Neural progenitor cell (in vitro differentiated cells): ENCODE data around the gene RET.

Source experiments
- EZH2 ChIP-seq: fragments of 200-600 bp; sonication (generic); IDR thresholded peaks from 2 replicates; pipeline ENCODE4 v1.6.1; 2017; ENCODE audit warnings: antibody characterized with exemption, mild to moderate bottlenecking, moderate library complexity
- EZH2phosphoT487 ChIP-seq: fragments of 200-600 bp; sonication (generic); IDR thresholded peaks from 2 replicates; pipeline ENCODE4 v1.6.1; 2017; ENCODE audit warnings: antibody characterized with exemption
- TF ChIP-seq, protein P1 (sequence below): fragments of 200-600 bp; sonication (generic); IDR thresholded peaks from 2 replicates; pipeline ENCODE4 v1.5.1; 2017; ENCODE audit warnings: antibody characterized with exemption, mild to moderate bottlenecking

DNA sequence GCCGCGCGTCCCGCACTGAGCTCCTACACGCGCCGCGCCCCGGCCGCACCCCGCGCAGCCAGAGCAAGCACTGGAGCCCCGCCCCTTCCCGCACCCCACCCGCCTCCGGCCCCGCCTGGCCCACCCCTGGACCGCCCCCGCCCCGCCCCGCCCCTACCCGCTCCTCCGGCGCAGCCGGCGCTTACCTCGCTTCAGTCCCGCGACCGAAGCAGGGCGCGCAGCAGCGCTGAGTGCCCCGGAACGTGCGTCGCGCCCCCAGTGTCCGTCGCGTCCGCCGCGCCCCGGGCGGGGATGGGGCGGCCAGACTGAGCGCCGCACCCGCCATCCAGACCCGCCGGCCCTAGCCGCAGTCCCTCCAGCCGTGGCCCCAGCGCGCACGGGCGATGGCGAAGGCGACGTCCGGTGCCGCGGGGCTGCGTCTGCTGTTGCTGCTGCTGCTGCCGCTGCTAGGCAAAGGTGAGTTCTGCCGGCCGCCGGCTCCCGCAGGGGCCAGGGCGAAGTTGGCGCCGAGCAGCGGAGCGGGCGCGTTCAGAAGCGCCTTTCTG lies at the start of gene RET:
- TF ChIP-seq, protein P1, sequence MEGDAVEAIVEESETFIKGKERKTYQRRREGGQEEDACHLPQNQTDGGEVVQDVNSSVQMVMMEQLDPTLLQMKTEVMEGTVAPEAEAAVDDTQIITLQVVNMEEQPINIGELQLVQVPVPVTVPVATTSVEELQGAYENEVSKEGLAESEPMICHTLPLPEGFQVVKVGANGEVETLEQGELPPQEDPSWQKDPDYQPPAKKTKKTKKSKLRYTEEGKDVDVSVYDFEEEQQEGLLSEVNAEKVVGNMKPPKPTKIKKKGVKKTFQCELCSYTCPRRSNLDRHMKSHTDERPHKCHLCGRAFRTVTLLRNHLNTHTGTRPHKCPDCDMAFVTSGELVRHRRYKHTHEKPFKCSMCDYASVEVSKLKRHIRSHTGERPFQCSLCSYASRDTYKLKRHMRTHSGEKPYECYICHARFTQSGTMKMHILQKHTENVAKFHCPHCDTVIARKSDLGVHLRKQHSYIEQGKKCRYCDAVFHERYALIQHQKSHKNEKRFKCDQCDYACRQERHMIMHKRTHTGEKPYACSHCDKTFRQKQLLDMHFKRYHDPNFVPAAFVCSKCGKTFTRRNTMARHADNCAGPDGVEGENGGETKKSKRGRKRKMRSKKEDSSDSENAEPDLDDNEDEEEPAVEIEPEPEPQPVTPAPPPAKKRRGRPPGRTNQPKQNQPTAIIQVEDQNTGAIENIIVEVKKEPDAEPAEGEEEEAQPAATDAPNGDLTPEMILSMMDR: no peak
- TF ChIP-seq EZH2 (peak; percentile 86), EZH2phosphoT487 (peak; percentile 77)
